Tongue (tissue), 2 donors: ENCODE results near the gene NLGN1. TPM values are rescaled to one million over a fixed set of nuclear protein-coding genes. Genes with fewer than 3 reads are reported as not detected.
A peak's percentile ranks its signal among the peaks of the same experiment; 100 is the strongest.

Experiments
- DNase-seq: peaks from one replicate; pipeline ENCODE4 v3.0.0-alpha.2; 2015
- total RNA-seq: library from RNA; depleted of rRNA; stranded (reverse); fragments of >200 nt; gene quantifications from one replicate; pipeline ENCODE4 v1.2.3, GENCODE V29; 2014

NLGN1 gene
- total RNA-seq, 1 donor from 2014 or later, result 12.6 TPM

GRCh38 chr3:173849489-173849888, 451.9 kb downstream of the NLGN1 start:
- no peak for DNase-seq

GRCh38 chr3:173857154-173857553, 459.6 kb downstream of the NLGN1 start:
- no peak for DNase-seq

GRCh38 chr3:173862701-173863100, 465.2 kb downstream of the NLGN1 start:
- no peak for DNase-seq

GRCh38 chr3:173863551-173863950, 466.0 kb downstream of the NLGN1 start:
- no peak for DNase-seq

GRCh38 chr3:173865900-173866498, 468.5 kb downstream of the NLGN1 start:
- no peak for DNase-seq

GRCh38 chr3:173869766-173870165, 472.2 kb downstream of the NLGN1 start:
- DNase-seq, result no peak

- no peak for DNase-seq
Observed at GRCh38 chr3:173870976-173871375, 473.4 kb downstream of the NLGN1 start.

GRCh38 chr3:173875790-173876189, 478.2 kb downstream of the NLGN1 start:
- DNase-seq, result no peak

GRCh38 chr3:173876476-173876875, 478.9 kb downstream of the NLGN1 start:
- no peak for DNase-seq

- DNase-seq, result no peak
Observed at GRCh38 chr3:173887888-173888287, 490.3 kb downstream of the NLGN1 start.

GRCh38 chr3:173889596-173889995, 492.1 kb downstream of the NLGN1 start:
- DNase-seq, result peak; percentile 28

GRCh38 chr3:173890091-173890490, 492.5 kb downstream of the NLGN1 start:
- DNase-seq, result no peak

GRCh38 chr3:173891272-173892100, 493.9 kb downstream of the NLGN1 start:
- DNase-seq, result peak; percentile 8

- no peak for DNase-seq
Observed at GRCh38 chr3:173892547-173892946, 495.0 kb downstream of the NLGN1 start.

- DNase-seq, result no peak
Observed at GRCh38 chr3:173893066-173893465, 495.5 kb downstream of the NLGN1 start.

- no peak for DNase-seq
Observed at GRCh38 chr3:173893835-173894234, 496.3 kb downstream of the NLGN1 start.

GRCh38 chr3:173897631-173898030, 500.1 kb downstream of the NLGN1 start:
- DNase-seq, result no peak

- no peak for DNase-seq
Observed at GRCh38 chr3:173901649-173902048, 504.1 kb downstream of the NLGN1 start.

- DNase-seq, result no peak
Observed at GRCh38 chr3:173902401-173902800, 504.9 kb downstream of the NLGN1 start.

- no peak for DNase-seq
Observed at GRCh38 chr3:173902871-173903270, 505.3 kb downstream of the NLGN1 start.

GRCh38 chr3:173905381-173905780, 507.8 kb downstream of the NLGN1 start:
- no peak for DNase-seq

- DNase-seq, result peak; percentile 16
Observed at GRCh38 chr3:173911446-173911845, 513.9 kb downstream of the NLGN1 start.

- DNase-seq, result no peak
Observed at GRCh38 chr3:173912126-173912525, 514.6 kb downstream of the NLGN1 start.

GRCh38 chr3:173913397-173913796, 515.9 kb downstream of the NLGN1 start:
- DNase-seq, result peak; percentile 63
